HUES64 (cell line): ENCODE results near the gene RSU1.

Experiments
- H3K27ac ChIP-seq: 2 replicates; pipeline ENCODE4 v1.7.0; 2013; ENCODE audit warnings: low read depth, low read length, inconsistent platforms
- H3K27me3 ChIP-seq: 2 replicates; pipeline ENCODE4 v1.6.1; 2013; ENCODE audit warnings: mild to moderate bottlenecking, low read length; ENCODE audit not compliant: insufficient read depth
- H3K36me3 ChIP-seq: 2 replicates; pipeline ENCODE4 v1.6.1; 2013; ENCODE audit warnings: mild to moderate bottlenecking, low read length; ENCODE audit not compliant: insufficient read depth
- H3K4me1 ChIP-seq: 2 replicates; pipeline ENCODE4 v1.6.1; 2013; ENCODE audit warnings: mild to moderate bottlenecking, low read length, moderate library complexity; ENCODE audit not compliant: insufficient read depth
- H3K4me3 ChIP-seq: 2 replicates; pipeline ENCODE4 v1.5.1; 2013; ENCODE audit warnings: mild to moderate bottlenecking, low read length, moderate library complexity
- H3K9ac ChIP-seq: 2 replicates; pipeline ENCODE4 v1.6.1; 2013; ENCODE audit warnings: mild to moderate bottlenecking, low read depth, low read length
- H3K9me3 ChIP-seq: 2 replicates; pipeline ENCODE4 v1.6.1; 2013; ENCODE audit warnings: low read depth, low read length; ENCODE audit not compliant: insufficient read depth
- WGBS: fragments of 150-250, 120-280 bp; methylation state at CpG from one replicate; pipeline ENCODE4 v1.1.7; 2013; ENCODE audit warnings: missing lambda C conversion rate; 5-methylcytosine and 5-hydroxymethylcytosine counted together

The RSU1 gene

GRCh38 chr10:16787361-16787791 lies 29.8 kb downstream of the RSU1 start:
- WGBS, result 93% methylated on average over 12 of the region's 12 CpGs
- Histone ChIP-seq H3K36me3 (no peaks in the 10 kb centered on the region), H3K9ac (no peak overlapping the region), H3K27ac (no peak overlapping the region), H3K27me3 (no peaks in the 10 kb centered on the region), H3K4me3 (no peak overlapping the region), H3K9me3 (no peaks in the 10 kb centered on the region), H3K4me1 (0 out of 2 replicates have a peak, but pooled peaks cover 3% of the 10 kb centered on the region)

GRCh38 chr10:16780338-16780880 lies 36.8 kb downstream of the RSU1 start:
- Histone ChIP-seq H3K4me1 (peaks cover 17% of the 10 kb centered on the region), H3K9me3 (no peaks in the 10 kb centered on the region), H3K4me3 (no peak overlapping the region), H3K9ac (no peak overlapping the region), H3K36me3 (no peaks in the 10 kb centered on the region), H3K27ac (no peak overlapping the region), H3K27me3 (no peaks in the 10 kb centered on the region)
- 97% methylated on average over 7 of the region's 7 CpGs for WGBS

GRCh38 chr10:16779384-16779915 lies 37.8 kb downstream of the RSU1 start:
- no peak overlapping the region for H3K9ac ChIP-seq
- no peaks in the 10 kb centered on the region for H3K36me3 ChIP-seq
- H3K4me1 ChIP-seq, result peaks cover 17% of the 10 kb centered on the region
- no peaks in the 10 kb centered on the region for H3K9me3 ChIP-seq
- no peak overlapping the region for H3K27ac ChIP-seq
- H3K4me3 ChIP-seq, result no peak overlapping the region
- WGBS, result 68% methylated on average over 6 of the region's 6 CpGs
- H3K27me3 ChIP-seq, result no peaks in the 10 kb centered on the region

DNA sequence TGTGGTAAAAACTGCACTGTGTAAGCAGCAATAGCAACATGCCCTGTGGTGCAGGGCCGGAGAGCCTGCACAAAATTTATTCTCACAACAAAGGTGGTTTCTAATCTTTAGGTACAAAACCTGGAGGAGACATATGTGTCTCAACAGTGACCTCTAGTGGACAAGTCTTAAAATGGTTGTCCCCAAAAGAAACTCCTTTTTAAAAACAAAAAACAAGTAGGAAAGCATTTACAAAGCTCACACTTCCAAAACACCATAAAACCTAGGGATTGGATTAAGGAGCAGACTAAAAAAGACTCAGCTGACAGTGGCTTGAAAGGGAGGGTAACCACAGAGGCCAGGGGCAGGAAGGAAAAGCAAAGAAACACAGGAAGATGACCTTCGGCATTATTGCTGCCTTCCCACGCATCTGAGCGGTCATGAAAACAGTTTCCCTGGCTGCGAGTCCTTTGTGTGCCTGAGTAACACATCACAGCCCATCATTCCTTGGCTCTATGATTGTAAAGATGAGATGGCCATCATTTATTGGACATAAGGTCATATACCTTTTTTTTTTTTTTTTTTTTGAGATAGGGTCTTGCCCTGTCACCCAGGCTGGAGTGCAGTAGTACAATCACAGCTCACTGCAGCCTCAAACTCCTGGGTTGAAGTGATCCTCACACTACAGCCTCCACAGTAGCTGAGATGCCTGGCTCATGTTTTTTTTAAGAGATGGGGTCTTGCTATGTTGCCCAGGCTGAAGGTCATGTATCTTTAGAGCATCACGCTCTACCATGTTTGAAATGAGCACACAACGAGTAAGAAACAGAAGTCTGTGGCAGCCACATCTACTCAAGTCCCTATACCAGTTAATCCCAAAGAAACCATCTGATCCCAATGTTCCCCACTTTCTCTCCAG lies 39.5 kb downstream of the RSU1 start:
- Histone ChIP-seq H3K27me3 (no peaks in the 10 kb centered on the region), H3K9ac (no peak overlapping the region), H3K4me3 (no peak overlapping the region), H3K9me3 (no peaks in the 10 kb centered on the region), H3K27ac (no peak overlapping the region), H3K4me1 (peaks cover 17% of the 10 kb centered on the region), H3K36me3 (no peaks in the 10 kb centered on the region)
- 86% methylated on average over 7 of the region's 7 CpGs for WGBS

- Histone ChIP-seq H3K27ac (no peak overlapping the region), H3K9me3 (no peaks in the 10 kb centered on the region), H3K9ac (no peak overlapping the region), H3K4me1 (peaks cover 17% of the 10 kb centered on the region), H3K4me3 (no peak overlapping the region), H3K36me3 (no peaks in the 10 kb centered on the region), H3K27me3 (no peaks in the 10 kb centered on the region)
- WGBS, result 93% methylated on average over 3 of the region's 3 CpGs
These were observed 40.3 kb downstream of the RSU1 start for GRCh38 chr10:16776896-16777295.

DNA sequence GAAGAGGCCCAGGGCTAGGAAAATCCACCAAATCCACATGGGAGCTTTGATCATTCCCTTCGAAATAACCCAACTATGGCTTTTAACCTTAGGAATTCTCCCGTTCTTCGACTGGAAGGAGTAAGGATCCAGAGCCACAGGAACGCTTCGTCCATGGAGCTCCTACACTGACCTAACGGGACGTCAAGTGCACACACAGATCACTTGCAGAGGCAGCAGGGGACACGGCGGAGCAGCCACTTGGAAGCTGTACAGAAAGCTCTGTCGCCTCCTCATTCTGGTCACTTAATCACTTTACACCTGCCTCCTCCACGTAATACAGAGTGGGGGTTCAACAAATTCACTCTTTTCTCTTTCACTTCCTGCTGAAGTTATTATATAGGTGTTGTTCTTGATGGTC lies 43.9 kb downstream of the RSU1 start:
- Histone ChIP-seq H3K9ac (no peak overlapping the region), H3K4me1 (no peaks in the 10 kb centered on the region), H3K4me3 (no peak overlapping the region), H3K9me3 (no peaks in the 10 kb centered on the region), H3K36me3 (no peaks in the 10 kb centered on the region), H3K27ac (no peak overlapping the region), H3K27me3 (no peaks in the 10 kb centered on the region)
- 94% methylated on average over 11 of the region's 11 CpGs for WGBS

DNA sequence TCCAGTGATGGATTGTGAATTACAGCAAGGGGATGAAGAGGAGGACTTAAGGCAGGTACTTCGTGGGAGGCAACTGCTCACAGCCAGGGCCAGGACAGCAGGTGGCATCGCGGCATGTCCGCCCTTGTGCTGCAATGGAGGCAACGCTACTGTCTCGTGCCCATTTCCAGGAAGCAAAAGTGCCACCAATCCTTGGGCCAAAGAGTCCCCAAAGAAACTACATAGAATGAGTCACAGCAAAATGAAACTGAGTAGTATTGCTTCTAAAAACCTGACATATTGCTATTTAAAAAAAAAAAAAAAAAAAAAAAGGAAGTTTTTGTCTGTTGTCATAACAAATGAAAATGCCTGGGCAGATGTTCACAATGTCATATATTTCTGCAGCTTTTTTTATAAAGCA lies 46.6 kb downstream of the RSU1 start:
- Histone ChIP-seq H3K27me3 (no peaks in the 10 kb centered on the region), H3K4me3 (no peak overlapping the region), H3K9me3 (no peaks in the 10 kb centered on the region), H3K27ac (no peak overlapping the region), H3K4me1 (no peaks in the 10 kb centered on the region), H3K36me3 (no peaks in the 10 kb centered on the region), H3K9ac (no peak overlapping the region)
- WGBS, result 93% methylated on average over 6 of the region's 6 CpGs

DNA sequence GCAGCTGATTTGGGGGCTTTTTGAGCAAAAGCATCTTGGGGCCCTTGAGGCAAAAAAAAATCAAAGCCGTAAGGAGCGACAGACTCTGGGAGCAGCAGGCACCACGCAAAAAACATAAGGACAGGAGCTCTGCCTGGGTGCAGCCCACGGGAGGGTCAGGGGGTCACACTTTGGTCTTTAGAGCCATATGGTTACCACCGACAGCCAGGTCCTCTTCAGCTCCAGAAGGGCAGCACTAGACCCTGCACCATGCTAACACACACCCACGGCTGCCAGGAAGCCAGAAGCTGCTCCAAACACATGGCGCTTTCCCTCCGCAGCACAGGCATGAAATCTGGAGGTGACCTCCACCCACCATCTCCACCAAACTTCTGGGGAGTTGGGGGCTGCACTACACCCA lies 47.1 kb downstream of the RSU1 start:
- Histone ChIP-seq H3K27me3 (no peaks in the 10 kb centered on the region), H3K9me3 (no peaks in the 10 kb centered on the region), H3K9ac (no peak overlapping the region), H3K4me3 (no peak overlapping the region), H3K36me3 (no peaks in the 10 kb centered on the region), H3K4me1 (no peaks in the 10 kb centered on the region), H3K27ac (no peak overlapping the region)
- WGBS, result 96% methylated on average over 8 of the region's 8 CpGs

DNA sequence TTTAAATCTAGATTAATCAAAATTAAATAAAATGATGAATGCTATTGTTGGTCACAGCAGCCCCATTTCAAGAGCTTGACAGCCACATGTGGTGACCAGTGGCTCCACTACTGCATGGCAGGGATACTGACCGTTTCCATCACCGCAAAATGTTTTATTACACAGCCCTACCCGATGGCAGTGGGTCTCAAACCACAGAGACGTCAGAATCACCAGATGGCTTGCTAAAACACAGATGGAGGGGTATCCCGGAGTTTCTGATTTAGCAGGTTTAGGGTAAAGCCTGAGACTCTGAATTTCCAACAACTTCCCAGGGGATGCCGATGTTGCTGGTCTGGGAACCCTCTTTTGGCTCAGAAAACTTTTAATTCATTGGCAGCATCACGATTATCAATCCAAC lies 47.9 kb downstream of the RSU1 start:
- 94% methylated on average over 7 of the region's 7 CpGs for WGBS
- no peaks in the 10 kb centered on the region for H3K36me3 ChIP-seq
- H3K9ac ChIP-seq, result no peak overlapping the region
- no peak overlapping the region for H3K27ac ChIP-seq
- H3K4me1 ChIP-seq, result no peaks in the 10 kb centered on the region
- H3K27me3 ChIP-seq, result no peaks in the 10 kb centered on the region
- no peak overlapping the region for H3K4me3 ChIP-seq
- H3K9me3 ChIP-seq, result no peaks in the 10 kb centered on the region

DNA sequence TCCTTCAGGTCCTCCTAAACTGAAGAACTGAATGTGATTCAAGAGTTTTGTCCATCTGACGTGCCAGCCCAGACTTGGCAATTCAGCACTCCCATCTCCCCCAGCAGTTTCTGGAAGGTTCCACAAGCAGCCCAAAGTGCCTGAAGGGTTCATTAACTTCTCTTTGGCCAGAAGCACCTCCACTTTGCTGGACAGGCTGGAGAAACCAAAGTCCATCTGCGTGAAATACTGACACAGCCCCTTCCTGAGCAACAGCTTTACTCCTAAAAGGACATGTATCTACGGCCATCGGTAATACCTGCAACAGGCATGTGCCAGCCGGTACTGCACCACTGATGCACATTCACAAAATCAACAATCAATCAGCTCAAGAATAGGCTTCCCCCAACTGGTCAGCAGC lies 48.5 kb downstream of the RSU1 start:
- 93% methylated on average over 5 of the region's 5 CpGs for WGBS
- Histone ChIP-seq H3K27me3 (no peaks in the 10 kb centered on the region), H3K27ac (no peak overlapping the region), H3K36me3 (no peaks in the 10 kb centered on the region), H3K9ac (no peak overlapping the region), H3K4me1 (0 out of 2 replicates have a peak, but pooled peaks cover under 1% of the 10 kb centered on the region), H3K9me3 (no peaks in the 10 kb centered on the region), H3K4me3 (no peak overlapping the region)

GRCh38 chr10:16765509-16766375 lies 51.5 kb downstream of the RSU1 start:
- Histone ChIP-seq H3K36me3 (no peaks in the 10 kb centered on the region), H3K27ac (no peak overlapping the region)
- WGBS, result 88% methylated on average over 12 of the region's 12 CpGs

More at GRCh38 chr10:16765509-16766375, 51.5 kb downstream of the RSU1 start:
- Histone ChIP-seq H3K9me3 (no peaks in the 10 kb centered on the region), H3K27me3 (no peaks in the 10 kb centered on the region), H3K4me3 (no peak overlapping the region), H3K4me1 (0 out of 2 replicates have a peak, but pooled peaks cover 8% of the 10 kb centered on the region), H3K9ac (no peak overlapping the region)
